ENCODE measurements around the gene ADAP1. TPM values are rescaled to one million over a fixed set of nuclear protein-coding genes. Genes with fewer than 3 reads are reported as not detected.
A peak's percentile ranks its signal among the peaks of the same experiment; 100 is the strongest.

ADAP1 gene
- total RNA-seq, 1 experiment from 2014 or later, result 3.1 TPM

- ChIA-PET POLR2A (interaction anchor here (0.6 kb wide), 1 partner anchor 62 kb away, joined by 3 read pairs; no protein-coding TSS in a partner anchor), CTCF (interaction anchor here (0.6 kb wide), 1 partner anchor 26 kb away, joined by 5 read pairs; no protein-coding TSS in a partner anchor)
- no TSS peak for BruUV-seq (replicated peaks)
- intact Hi-C loops (cut with micrococcal nuclease; ENCODE audit: unreplicated experiment) (no loop called here), in situ Hi-C loops (cut with HindIII; ENCODE audit: low pct_unique_long_range_greater_than_20kb, low sequenced_read_pairs) (no loop called here)
- H3K27ac ChIP-seq (ENCODE audit: low read length), result no peak overlapping the region
- no peaks in the 10 kb centered on the region for H3K9me3 ChIP-seq (ENCODE audit: control insufficient read depth, insufficient read depth, low read depth, low read length)
- TF ChIP-seq POLR2AphosphoS5 (IDR thresholded peaks at IDR 0.05; ENCODE audit: low read depth, low read length) (no peak), TCF7L2 (IDR thresholded peaks at IDR 0.05; ENCODE audit: low read depth, low read length) (no peak), SIN3A (IDR thresholded peaks at IDR 0.05; ENCODE audit: borderline replicate concordance, insufficient read depth, low read depth, low read length) (no peak)
- TF ChIP-seq, protein P1, sequence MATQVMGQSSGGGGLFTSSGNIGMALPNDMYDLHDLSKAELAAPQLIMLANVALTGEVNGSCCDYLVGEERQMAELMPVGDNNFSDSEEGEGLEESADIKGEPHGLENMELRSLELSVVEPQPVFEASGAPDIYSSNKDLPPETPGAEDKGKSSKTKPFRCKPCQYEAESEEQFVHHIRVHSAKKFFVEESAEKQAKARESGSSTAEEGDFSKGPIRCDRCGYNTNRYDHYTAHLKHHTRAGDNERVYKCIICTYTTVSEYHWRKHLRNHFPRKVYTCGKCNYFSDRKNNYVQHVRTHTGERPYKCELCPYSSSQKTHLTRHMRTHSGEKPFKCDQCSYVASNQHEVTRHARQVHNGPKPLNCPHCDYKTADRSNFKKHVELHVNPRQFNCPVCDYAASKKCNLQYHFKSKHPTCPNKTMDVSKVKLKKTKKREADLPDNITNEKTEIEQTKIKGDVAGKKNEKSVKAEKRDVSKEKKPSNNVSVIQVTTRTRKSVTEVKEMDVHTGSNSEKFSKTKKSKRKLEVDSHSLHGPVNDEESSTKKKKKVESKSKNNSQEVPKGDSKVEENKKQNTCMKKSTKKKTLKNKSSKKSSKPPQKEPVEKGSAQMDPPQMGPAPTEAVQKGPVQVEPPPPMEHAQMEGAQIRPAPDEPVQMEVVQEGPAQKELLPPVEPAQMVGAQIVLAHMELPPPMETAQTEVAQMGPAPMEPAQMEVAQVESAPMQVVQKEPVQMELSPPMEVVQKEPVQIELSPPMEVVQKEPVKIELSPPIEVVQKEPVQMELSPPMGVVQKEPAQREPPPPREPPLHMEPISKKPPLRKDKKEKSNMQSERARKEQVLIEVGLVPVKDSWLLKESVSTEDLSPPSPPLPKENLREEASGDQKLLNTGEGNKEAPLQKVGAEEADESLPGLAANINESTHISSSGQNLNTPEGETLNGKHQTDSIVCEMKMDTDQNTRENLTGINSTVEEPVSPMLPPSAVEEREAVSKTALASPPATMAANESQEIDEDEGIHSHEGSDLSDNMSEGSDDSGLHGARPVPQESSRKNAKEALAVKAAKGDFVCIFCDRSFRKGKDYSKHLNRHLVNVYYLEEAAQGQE (IDR thresholded peaks at IDR 0.05; ENCODE audit: insufficient read depth in 1 of 2, low read depth in 2 of 2, low read length in 1 of 2), result no peak
- TF ChIP-seq, protein P2, sequence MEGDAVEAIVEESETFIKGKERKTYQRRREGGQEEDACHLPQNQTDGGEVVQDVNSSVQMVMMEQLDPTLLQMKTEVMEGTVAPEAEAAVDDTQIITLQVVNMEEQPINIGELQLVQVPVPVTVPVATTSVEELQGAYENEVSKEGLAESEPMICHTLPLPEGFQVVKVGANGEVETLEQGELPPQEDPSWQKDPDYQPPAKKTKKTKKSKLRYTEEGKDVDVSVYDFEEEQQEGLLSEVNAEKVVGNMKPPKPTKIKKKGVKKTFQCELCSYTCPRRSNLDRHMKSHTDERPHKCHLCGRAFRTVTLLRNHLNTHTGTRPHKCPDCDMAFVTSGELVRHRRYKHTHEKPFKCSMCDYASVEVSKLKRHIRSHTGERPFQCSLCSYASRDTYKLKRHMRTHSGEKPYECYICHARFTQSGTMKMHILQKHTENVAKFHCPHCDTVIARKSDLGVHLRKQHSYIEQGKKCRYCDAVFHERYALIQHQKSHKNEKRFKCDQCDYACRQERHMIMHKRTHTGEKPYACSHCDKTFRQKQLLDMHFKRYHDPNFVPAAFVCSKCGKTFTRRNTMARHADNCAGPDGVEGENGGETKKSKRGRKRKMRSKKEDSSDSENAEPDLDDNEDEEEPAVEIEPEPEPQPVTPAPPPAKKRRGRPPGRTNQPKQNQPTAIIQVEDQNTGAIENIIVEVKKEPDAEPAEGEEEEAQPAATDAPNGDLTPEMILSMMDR (IDR thresholded peaks at IDR 0.05), result no peak
- ATAC-seq (no peak), DNase-seq (ENCODE audit: low read depth, low spot score) (no peak)
- no peaks in the 10 kb centered on the region for H3K27me3 ChIP-seq (ENCODE audit: control insufficient read depth, insufficient read depth, low read length)
- peaks cover 3% of the 10 kb centered on the region; the same call in 1 of the 2 replicates for H3K36me3 ChIP-seq (ENCODE audit: control insufficient read depth, insufficient read depth, low read length)
- no peak overlapping the region for H3K4me3 ChIP-seq (ENCODE audit: low read depth in 2 of 2, low read length in 2 of 2)
- H3K4me1 ChIP-seq (ENCODE audit: control insufficient read depth, insufficient read depth, low read length), result peaks cover 12% of the 10 kb centered on the region
These were observed 57.4 kb downstream of the ADAP1 start for GRCh38 chr7:897086-897485.

GRCh38 chr7:896346-897075 is 58.0 kb downstream of the ADAP1 start:
- DNase-seq (ENCODE audit: low read depth, low spot score) (no peak), ATAC-seq (no peak)
- Histone ChIP-seq H3K9me3 (ENCODE audit: control insufficient read depth, insufficient read depth, low read depth, low read length) (no peaks in the 10 kb centered on the region), H3K36me3 (ENCODE audit: control insufficient read depth, insufficient read depth, low read length) (peaks cover 3% of the 10 kb centered on the region; the same call in 1 of the 2 replicates), H3K4me1 (ENCODE audit: control insufficient read depth, insufficient read depth, low read length) (peaks cover 12% of the 10 kb centered on the region), H3K4me3 (ENCODE audit: low read depth in 2 of 2, low read length in 2 of 2) (no peak overlapping the region), H3K27me3 (ENCODE audit: control insufficient read depth, insufficient read depth, low read length) (no peaks in the 10 kb centered on the region), H3K27ac (ENCODE audit: low read length) (no peak overlapping the region)
- BruUV-seq (replicated peaks), result no TSS peak
- in situ Hi-C loops (cut with HindIII; ENCODE audit: low pct_unique_long_range_greater_than_20kb, low sequenced_read_pairs), result no loop called here
- TF ChIP-seq, protein P1 (IDR thresholded peaks at IDR 0.05; ENCODE audit: insufficient read depth in 1 of 2, low read depth in 2 of 2, low read length in 1 of 2), result peak in 1 of 2 experiments; percentile 88; a peak in 2 of 4 replicates
- TF ChIP-seq POLR2AphosphoS5 (IDR thresholded peaks at IDR 0.05; ENCODE audit: low read depth, low read length), result no peak
- TF ChIP-seq SIN3A (IDR thresholded peaks at IDR 0.05; ENCODE audit: borderline replicate concordance, insufficient read depth, low read depth, low read length), result no peak
- intact Hi-C loops (cut with micrococcal nuclease; ENCODE audit: unreplicated experiment), result no loop called here
- ChIA-PET POLR2A (interaction anchor here (0.6 kb wide), 1 partner anchor 63 kb away, joined by 3 read pairs; no protein-coding TSS in a partner anchor), CTCF (interaction anchor here (0.6 kb wide), 1 partner anchor 25 kb away, joined by 5 read pairs; no protein-coding TSS in a partner anchor)
